Choroid plexus epithelial cell (primary cell): ENCODE measurements around the gene DRD2.

Experiments
- DNase-seq: peaks from one replicate; pipeline ENCODE4 v3.0.0-alpha.2; 2010; ENCODE audit warnings: low read depth
- H3K4me3 ChIP-seq: 2 replicates; pipeline ENCODE4 v1.5.1; 2011; ENCODE audit warnings: low read depth, mild to moderate bottlenecking, control low read depth, low read length, moderate library complexity
- CTCF ChIP-seq: conservative IDR thresholded peaks from 2 replicates; pipeline ENCODE4 v1.5.1; 2011; ENCODE audit warnings: low read depth, mild to moderate bottlenecking, control low read depth, inconsistent platforms, low read length, moderate library complexity

Gene DRD2

GRCh38 chr11:113435190-113435968 is 39.8 kb downstream of the DRD2 start:
- DNase-seq, result no peak
- no peak overlapping the region for H3K4me3 ChIP-seq
- TF ChIP-seq CTCF, result no peak

- no peak for TF ChIP-seq CTCF
- no peak overlapping the region for H3K4me3 ChIP-seq
- DNase-seq, result no peak
Observed at GRCh38 chr11:113431746-113432145, 43.5 kb downstream of the DRD2 start.

GRCh38 chr11:113426686-113427085 is 48.5 kb downstream of the DRD2 start:
- TF ChIP-seq CTCF, result no peak
- DNase-seq, result no peak
- no peak overlapping the region for H3K4me3 ChIP-seq

GRCh38 chr11:113420808-113421207 is 54.4 kb downstream of the DRD2 start:
- no peak for TF ChIP-seq CTCF
- peak; percentile 5 for DNase-seq
- H3K4me3 ChIP-seq, result no peak overlapping the region

- TF ChIP-seq CTCF, result no peak
- no peak overlapping the region for H3K4me3 ChIP-seq
- no peak for DNase-seq
Observed at GRCh38 chr11:113419454-113420003, 55.7 kb downstream of the DRD2 start.

- no peak for TF ChIP-seq CTCF
- no peak for DNase-seq
- H3K4me3 ChIP-seq, result no peak overlapping the region
Observed at GRCh38 chr11:113417428-113417827, 57.8 kb downstream of the DRD2 start.

GRCh38 chr11:113415343-113415742 is 59.9 kb downstream of the DRD2 start:
- no peak for TF ChIP-seq CTCF
- DNase-seq, result no peak
- H3K4me3 ChIP-seq, result no peak overlapping the region
